Right lobe of liver (tissue), 4 donors: Measurements from ENCODE around the gene PIM3.

Source experiments
- POLR2A ChIP-seq: fragments of 450-650 bp; IDR thresholded peaks from one replicate; pipeline ENCODE4 v1.6.1; 2017; ENCODE audit warnings: antibody characterized with exemption, mild to moderate bottlenecking
- TF ChIP-seq, protein P1 (sequence below), 4 donors: fragments of 200-600 bp in 3 of 4; fragments of 450-650 bp in 1 of 4; IDR thresholded peaks; one replicate each; pipeline versions ENCODE4 v1.5.1 to v1.8.0; 2016 to 2022; ENCODE audit warnings: antibody characterized with exemption in 4 of 4, mild to moderate bottlenecking in 2 of 4
- donor health status: DM: no; HTN: no; CAD: no.
- donor health status: DM: no; HTN: no; CAD: no.
- donor health status: DM: no; HTN: yes; CAD: no.

GRCh38 chr22:49934891-49935557 is 25.5 kb upstream of the PIM3 start:
- TF ChIP-seq, protein P1, sequence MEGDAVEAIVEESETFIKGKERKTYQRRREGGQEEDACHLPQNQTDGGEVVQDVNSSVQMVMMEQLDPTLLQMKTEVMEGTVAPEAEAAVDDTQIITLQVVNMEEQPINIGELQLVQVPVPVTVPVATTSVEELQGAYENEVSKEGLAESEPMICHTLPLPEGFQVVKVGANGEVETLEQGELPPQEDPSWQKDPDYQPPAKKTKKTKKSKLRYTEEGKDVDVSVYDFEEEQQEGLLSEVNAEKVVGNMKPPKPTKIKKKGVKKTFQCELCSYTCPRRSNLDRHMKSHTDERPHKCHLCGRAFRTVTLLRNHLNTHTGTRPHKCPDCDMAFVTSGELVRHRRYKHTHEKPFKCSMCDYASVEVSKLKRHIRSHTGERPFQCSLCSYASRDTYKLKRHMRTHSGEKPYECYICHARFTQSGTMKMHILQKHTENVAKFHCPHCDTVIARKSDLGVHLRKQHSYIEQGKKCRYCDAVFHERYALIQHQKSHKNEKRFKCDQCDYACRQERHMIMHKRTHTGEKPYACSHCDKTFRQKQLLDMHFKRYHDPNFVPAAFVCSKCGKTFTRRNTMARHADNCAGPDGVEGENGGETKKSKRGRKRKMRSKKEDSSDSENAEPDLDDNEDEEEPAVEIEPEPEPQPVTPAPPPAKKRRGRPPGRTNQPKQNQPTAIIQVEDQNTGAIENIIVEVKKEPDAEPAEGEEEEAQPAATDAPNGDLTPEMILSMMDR (IDR thresholded peaks at IDR 0.05) = no peak
- TF ChIP-seq POLR2A = no peak
